ES-I3 (cell line): Measurements from ENCODE around the gene BPI.
"Not testable (repeated sequence)": the region's sequence is repeated elsewhere in the genome, so short reads cannot be mapped to it uniquely, and the experiment has no call there.

Experiments
- H3K36me3 ChIP-seq: 2 replicates; pipeline ENCODE4 v1.6.1; 2013; ENCODE audit warnings: mild to moderate bottlenecking, low read length, control low read depth, moderate library complexity; ENCODE audit not compliant: insufficient read depth
- H3K4me1 ChIP-seq: 2 replicates; pipeline ENCODE4 v1.6.1; 2013; ENCODE audit warnings: mild to moderate bottlenecking, control low read depth, low read length; ENCODE audit not compliant: insufficient read depth
- H3K9ac ChIP-seq: 2 replicates; pipeline ENCODE4 v1.6.1; 2013; ENCODE audit warnings: low read depth, mild to moderate bottlenecking, low read length, moderate library complexity
- H3K9me3 ChIP-seq: 2 replicates; pipeline ENCODE4 v1.6.1; 2013; ENCODE audit warnings: mild to moderate bottlenecking, low read length, moderate library complexity; ENCODE audit not compliant: control insufficient read depth, insufficient read depth

Gene BPI

DNA sequence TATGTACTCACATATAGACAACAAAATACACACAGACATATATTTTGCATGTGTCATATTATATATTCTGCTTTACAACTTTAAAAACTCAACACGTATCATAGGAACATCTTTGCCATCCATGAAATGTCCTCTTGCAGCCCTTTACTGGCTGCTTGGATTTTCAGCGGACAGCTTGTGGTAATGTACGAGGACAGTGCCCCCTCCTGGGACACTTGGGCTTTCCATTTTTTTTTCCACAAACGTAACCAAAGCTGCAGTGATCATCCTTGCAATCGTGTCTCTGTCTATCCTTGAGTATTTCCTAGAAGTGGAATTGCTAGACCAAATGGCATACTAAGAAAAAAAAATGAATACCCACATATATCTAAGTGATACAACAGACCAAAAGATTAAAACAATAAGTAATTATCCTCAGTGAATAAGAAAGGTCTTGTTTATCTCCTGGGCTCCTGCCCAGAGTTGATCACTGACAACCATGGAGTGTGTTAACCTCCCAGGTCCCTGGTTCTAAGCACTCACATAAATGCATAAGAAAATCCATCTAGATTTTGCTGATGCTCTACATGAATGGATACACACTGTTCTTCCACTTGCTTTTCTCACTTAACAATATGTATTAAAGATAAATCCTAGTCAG, 18.1 kb downstream of the BPI start:
- Histone ChIP-seq H3K9ac (no peak overlapping the region), H3K36me3 (no peaks in the 10 kb centered on the region), H3K9me3 (no peaks in the 10 kb centered on the region), H3K4me1 (peaks cover 5% of the 10 kb centered on the region; the same call in 1 of the 2 replicates)

DNA sequence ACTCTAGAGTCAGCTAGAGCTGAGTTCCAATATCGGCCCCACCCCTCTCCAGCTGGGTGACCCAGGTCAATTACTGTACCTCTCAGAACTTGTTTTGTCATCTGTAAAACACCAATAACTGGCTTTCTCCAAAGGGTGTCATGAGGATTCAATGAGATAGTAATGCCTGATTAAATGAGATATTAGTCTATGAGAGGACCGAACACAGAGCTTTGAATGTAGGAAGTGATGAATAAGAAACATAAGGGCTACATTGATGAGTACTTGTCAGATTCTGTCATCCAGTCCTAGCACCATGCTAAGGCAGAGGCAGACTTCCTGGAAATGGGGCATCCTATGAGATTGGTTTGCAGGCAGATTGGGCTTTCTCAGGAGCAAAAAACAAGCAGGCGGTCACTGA, 20.2 kb downstream of the BPI start:
- Histone ChIP-seq H3K9ac (no peak overlapping the region), H3K36me3 (no peaks in the 10 kb centered on the region), H3K4me1 (peaks cover 5% of the 10 kb centered on the region; the same call in 1 of the 2 replicates), H3K9me3 (no peaks in the 10 kb centered on the region)

- H3K9ac ChIP-seq = no peak overlapping the region
- no peaks in the 10 kb centered on the region for H3K36me3 ChIP-seq
- no peaks in the 10 kb centered on the region for H3K9me3 ChIP-seq
- peaks cover 2% of the 10 kb centered on the region; the same call in 1 of the 2 replicates for H3K4me1 ChIP-seq
Observed at GRCh38 chr20:38325167-38325566, 21.2 kb downstream of the BPI start.

DNA sequence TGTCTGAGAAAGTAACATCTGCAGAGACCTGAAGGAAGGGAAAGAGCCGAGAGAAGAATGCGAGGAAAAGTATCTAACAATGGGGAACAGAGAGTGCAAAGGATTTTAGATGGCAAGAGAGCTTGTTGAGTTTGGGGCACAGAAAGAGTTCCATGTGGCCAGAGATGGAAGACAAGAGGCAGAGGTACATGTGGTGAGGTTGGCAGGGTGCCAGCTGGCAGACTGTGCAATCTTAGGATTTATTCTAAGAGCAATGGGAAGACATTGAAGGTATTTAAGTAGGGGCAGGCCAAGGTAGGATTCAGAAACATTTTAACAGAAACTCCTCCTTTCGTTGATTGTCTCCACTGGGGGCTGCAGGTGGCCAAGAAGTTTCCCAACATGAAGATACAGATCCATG, 21.9 kb downstream of the BPI start:
- no peak overlapping the region; the same call in 1 of the 2 replicates for H3K9ac ChIP-seq
- no peaks in the 10 kb centered on the region for H3K9me3 ChIP-seq
- H3K4me1 ChIP-seq = no peaks in the 10 kb centered on the region
- H3K36me3 ChIP-seq = no peaks in the 10 kb centered on the region

DNA sequence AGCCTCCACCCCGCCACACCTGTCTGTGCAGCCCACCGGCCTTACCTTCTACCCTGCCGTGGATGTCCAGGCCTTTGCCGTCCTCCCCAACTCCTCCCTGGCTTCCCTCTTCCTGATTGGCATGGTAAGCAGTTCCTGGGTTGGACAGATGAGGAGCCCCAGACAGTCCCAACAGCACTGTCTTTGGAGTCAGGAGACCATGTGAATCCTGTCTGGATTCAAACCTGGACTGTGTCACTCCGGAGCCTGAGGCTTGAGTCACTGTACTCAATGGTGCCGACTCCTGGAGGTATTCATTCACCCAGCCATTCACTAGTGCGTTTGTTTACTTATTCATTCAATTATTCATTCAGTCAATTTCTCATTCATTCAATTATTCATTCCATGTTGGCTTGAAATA, 22.4 kb downstream of the BPI start:
- H3K36me3 ChIP-seq = no peaks in the 10 kb centered on the region

DNA sequence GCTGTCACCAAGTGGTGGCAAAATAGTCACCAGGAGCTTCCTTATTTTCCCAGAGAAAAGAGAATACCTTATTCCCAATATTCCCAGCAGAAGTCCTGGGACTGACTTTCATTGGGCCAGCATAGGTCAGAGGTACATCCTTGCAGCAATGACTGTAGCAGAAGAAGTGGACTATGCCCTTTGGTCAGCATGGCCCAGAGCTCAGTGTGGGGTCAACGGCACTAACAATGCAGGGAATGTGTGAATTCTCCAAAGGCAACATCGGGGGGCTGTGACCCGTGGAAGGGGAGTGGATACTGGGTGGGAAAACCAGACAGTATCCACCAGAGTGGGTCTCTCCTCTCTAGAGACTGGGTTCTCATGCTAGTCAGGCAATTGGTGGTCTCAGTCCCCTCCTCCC, 26.7 kb downstream of the BPI start:
- H3K9ac ChIP-seq = no peak overlapping the region

More for the DNA sequence above, 22.4 kb downstream of the BPI start:
- H3K4me1 ChIP-seq = no peaks in the 10 kb centered on the region
- no peaks in the 10 kb centered on the region for H3K9me3 ChIP-seq
- no peak overlapping the region for H3K9ac ChIP-seq

GRCh38 chr20:38331245-38331644, 27.3 kb downstream of the BPI start:
- Histone ChIP-seq H3K36me3 (no peaks in the 10 kb centered on the region), H3K4me1 (no peaks in the 10 kb centered on the region), H3K9me3 (no peaks in the 10 kb centered on the region), H3K9ac (no peak overlapping the region)

More for the DNA sequence above, 26.7 kb downstream of the BPI start:
- H3K36me3 ChIP-seq = no peaks in the 10 kb centered on the region
- H3K4me1 ChIP-seq = no peaks in the 10 kb centered on the region
- H3K9me3 ChIP-seq = no peaks in the 10 kb centered on the region

- H3K9me3 ChIP-seq = no peaks in the 10 kb centered on the region
- no peak overlapping the region for H3K9ac ChIP-seq
- H3K4me1 ChIP-seq = no peaks in the 10 kb centered on the region
- no peaks in the 10 kb centered on the region for H3K36me3 ChIP-seq
Observed at GRCh38 chr20:38331814-38332213, 27.9 kb downstream of the BPI start.

DNA sequence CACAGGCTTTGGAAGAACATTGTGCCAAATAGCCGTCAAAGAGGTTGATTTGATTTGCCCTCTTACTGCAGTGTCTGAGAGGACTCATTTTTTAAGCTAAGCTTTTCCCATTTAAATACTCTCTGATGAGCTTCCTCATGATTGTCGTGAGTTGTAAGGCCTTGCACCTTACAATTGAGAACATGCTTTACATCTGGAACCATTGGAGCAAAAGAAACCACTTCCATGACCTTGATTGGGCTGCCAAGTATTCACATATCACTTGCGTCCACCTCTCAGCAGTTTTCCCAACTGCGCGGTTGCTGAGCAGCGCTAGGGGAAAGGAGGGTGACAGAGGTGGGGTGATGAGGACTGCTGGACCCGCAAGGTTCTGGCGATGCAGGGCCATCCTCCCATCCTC, 30.1 kb downstream of the BPI start:
- Histone ChIP-seq H3K9me3 (0 out of 2 replicates have a peak, but pooled peaks cover 5% of the 10 kb centered on the region), H3K36me3 (no peaks in the 10 kb centered on the region), H3K4me1 (peaks cover under 1% of the 10 kb centered on the region; the same call in 1 of the 2 replicates), H3K9ac (no peak overlapping the region)

DNA sequence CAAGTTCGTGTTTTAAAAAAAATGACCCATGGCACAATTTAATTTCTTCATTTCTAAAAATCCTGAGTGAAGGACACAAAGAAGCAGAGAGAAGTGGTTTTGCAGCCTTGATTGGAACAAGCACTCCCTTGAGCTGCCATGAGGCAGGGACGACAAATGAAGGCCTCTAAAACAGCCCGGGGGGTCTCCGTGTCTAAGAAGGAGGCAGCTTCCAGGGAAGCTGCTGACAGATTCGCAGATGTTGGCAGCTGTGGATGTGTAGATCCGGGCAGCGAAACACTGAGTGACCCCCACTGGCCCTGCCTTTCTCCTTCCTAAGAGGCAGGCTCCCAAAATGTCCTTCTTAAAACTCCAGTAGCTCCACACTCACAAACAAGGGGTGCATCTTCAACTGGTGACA, 32.8 kb downstream of the BPI start:
- Histone ChIP-seq H3K4me1 (peaks cover 8% of the 10 kb centered on the region), H3K9me3 (0 out of 2 replicates have a peak, but pooled peaks cover 5% of the 10 kb centered on the region), H3K36me3 (no peaks in the 10 kb centered on the region), H3K9ac (no peak overlapping the region)

DNA sequence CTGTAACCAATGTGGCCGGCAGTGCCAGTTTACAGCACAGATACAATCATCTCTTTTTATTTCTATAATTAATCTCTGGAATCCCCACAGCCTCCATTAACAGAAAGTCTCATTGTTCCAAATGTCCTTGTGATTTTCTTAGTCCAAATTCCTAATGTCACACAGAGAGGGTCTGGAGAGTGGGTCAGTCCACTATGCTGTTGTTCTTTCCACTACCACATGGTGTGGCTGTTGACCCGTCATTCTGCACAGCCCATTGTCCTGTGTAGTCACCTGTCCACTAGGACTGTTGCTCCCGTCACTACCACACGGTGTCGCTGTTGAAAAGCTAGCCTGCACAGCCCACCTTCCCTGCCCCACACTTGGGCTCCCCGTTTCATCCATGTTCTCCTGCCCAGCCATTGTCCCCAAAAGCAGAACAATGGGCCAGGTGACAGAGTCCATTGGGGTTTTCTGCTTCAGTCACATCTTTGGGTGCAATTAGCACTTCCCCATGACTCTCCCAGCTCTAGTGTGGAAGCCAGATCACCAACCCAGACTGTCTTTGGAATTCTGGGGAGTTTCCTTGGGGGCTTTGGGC, 33.7 kb downstream of the BPI start:
- no peaks in the 10 kb centered on the region for H3K36me3 ChIP-seq
- H3K9ac ChIP-seq = no peak overlapping the region
- H3K9me3 ChIP-seq = 0 out of 2 replicates have a peak, but pooled peaks cover 5% of the 10 kb centered on the region
- peaks cover 14% of the 10 kb centered on the region for H3K4me1 ChIP-seq

- Histone ChIP-seq H3K4me1 (peaks cover 20% of the 10 kb centered on the region), H3K9ac (no peak overlapping the region), H3K9me3 (0 out of 2 replicates have a peak, but pooled peaks cover 5% of the 10 kb centered on the region), H3K36me3 (no peaks in the 10 kb centered on the region)
Observed at GRCh38 chr20:38338849-38339520, 35.0 kb downstream of the BPI start.

DNA sequence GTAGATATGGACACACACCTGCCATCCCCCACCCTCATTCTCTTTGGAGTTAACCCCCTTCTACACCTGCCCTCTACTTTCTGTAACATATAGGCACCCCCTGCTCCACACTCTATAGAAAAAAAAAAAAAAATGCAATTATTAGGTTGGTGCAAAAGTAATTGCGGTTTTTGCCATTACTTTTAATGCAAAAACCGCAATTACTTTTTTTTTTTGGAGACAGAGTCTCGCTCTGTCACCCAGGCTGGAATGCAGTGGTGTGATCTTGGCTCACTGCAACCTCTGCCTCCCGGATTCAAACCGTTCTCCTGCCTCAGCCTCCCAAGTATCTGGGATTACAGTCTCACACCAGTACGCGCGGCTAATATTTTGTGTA, 35.6 kb downstream of the BPI start:
- H3K36me3 ChIP-seq, H3K9ac ChIP-seq, H3K9me3 ChIP-seq: not testable (repeated sequence)
- peaks cover 20% of the 10 kb centered on the region for H3K4me1 ChIP-seq

GRCh38 chr20:38339997-38340396, 36.0 kb downstream of the BPI start:
- Histone ChIP-seq H3K36me3 (no peaks in the 10 kb centered on the region), H3K9ac (no peak overlapping the region), H3K9me3 (0 out of 2 replicates have a peak, but pooled peaks cover 5% of the 10 kb centered on the region), H3K4me1 (peaks cover 20% of the 10 kb centered on the region)

- Histone ChIP-seq H3K9ac (no peak overlapping the region), H3K9me3 (0 out of 2 replicates have a peak, but pooled peaks cover 5% of the 10 kb centered on the region), H3K36me3 (no peaks in the 10 kb centered on the region), H3K4me1 (peaks cover 20% of the 10 kb centered on the region)
Observed at GRCh38 chr20:38340693-38341092, 36.7 kb downstream of the BPI start.
